NK-92 treated with Interleukin-12 subunit alpha and Interleukin-12 subunit beta, amount 100 ng/mL, for 24 hours (cell line): ENCODE results near the gene USP44.
"Not testable (repeated sequence)": the region's sequence is repeated elsewhere in the genome, so short reads cannot be mapped to it uniquely, and the experiment has no call there.

Experiments
- DNase-seq: peaks from one replicate; lab custom pipeline; 2025; lab: John Stamatoyannopoulos, UW

The USP44 gene

GRCh38 chr12:95551305-95551704 lies at the start of gene USP44:
Gene USP44, minus strand, starts transcription at chr12:95551476. Its CDS starts 17,220 bp downstream, at chr12:95534256.
- no peak for DNase-seq

DNA sequence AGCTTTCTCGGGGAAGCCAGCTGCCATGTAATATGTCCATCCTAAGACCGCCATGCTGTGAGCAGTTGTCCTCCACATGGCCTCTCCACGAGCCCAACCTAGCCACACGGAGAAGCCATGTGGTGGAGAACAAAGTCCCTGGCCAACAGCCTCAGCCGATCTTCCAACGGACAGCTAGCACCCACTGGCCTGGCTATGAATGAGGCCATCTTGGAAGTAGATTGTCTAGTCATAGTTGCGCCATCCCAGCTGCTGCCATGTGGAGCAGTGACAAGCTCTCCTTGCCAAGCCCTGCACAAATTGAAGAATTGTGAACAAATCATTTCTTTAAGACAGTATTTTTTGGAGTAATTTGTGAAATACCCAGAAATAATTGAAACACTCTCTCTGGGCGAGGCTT lies 49.3 kb upstream of the USP44 start:
- DNase-seq: no peak

- no peak for DNase-seq
Measured at GRCh38 chr12:95599880-95600279, 48.6 kb upstream of the USP44 start.

DNA sequence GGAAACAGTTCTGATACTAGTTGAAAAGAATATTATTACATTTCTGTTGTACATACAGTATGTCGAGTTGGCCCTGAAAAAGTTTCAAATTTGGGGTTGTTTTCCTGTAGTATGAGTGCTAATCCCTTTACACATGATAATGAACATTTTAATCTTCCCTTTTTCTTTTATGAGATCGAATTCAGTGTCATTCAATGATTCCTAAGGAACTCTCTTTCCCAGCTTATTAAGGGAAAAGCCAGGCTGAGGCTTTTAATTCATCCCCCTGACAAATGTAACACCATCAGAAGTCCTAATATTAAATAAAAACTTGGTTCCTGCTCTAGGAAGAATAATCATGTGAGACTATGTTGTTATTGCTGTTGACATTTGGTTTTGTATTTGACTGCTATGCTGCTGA lies 42.9 kb upstream of the USP44 start:
- DNase-seq: no peak

DNA sequence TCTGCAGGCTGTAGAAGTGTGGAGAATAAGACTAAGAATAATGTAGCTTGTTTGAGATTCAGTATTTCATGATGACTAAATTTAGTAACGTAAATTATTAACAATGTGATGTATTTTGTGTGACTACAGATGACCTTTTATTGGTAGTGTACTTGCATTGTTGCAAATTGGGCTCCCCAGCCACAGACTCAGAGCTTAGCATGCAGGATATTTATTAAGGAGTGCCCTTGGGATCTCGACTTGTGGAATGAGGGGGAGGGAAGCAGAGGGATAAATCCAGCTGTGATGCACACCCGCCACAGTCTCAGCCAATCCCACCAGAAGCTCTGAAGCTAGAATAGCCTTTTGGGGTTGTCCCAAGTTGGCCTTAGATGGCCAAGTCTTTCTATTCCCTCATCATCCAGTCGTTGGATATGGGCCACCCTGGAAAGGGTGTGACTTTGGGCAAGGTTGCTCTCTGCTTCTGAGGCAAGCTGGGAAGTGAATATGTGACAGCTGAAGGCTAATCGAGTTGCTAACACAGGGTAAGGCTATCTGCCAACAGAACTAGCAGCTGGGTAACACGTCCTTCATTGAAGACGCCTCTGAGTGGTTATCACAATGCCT lies 42.1 kb upstream of the USP44 start:
- no peak for DNase-seq

DNA sequence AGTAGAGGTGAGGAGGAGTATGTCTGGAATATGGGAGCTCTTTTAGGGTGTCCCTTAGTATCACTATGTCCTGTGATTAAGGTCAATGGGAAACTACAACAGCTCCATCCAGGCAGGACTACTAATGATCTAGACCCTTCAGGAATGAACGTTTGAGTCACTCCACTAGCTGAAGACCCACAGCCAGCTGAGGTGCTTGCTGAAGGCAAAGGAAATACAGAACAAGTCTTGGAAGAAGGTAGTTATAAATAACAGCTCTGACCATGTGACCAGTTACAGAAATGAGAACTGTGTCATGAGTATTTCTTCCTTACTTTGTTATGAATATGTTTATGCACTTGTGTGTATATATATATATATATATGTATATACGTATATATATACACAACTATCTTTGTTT lies 40.5 kb upstream of the USP44 start:
- DNase-seq: no peak

DNA sequence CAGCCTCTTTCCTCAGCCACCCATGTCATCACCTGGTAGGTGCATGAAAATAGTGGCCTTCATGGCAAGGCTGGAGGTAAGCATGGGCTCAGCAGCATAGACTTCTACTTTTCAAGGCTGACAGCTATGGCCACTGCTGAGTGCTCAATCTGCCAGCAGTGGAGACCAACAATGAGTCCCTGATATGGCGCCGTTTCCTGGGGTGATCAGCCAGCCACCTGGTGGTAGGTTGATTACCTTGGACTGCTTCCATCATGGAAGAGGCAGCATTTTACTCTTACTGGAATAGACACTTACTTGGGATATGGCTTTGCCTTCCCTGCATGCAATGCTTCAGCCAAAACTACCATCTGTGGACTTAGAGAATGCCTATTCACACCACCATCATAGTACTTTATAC lies 39.5 kb upstream of the USP44 start:
- DNase-seq: no peak

- no peak for DNase-seq
Measured at GRCh38 chr12:95583933-95584332, 32.7 kb upstream of the USP44 start.

GRCh38 chr12:95582230-95583058 lies 31.2 kb upstream of the USP44 start:
- no peak for DNase-seq

GRCh38 chr12:95577820-95578219 lies 26.5 kb upstream of the USP44 start:
- DNase-seq: no peak

GRCh38 chr12:95574799-95575452 lies 23.6 kb upstream of the USP44 start:
- no peak for DNase-seq

- DNase-seq: no peak
Measured at GRCh38 chr12:95573951-95574576, 22.8 kb upstream of the USP44 start.

DNA sequence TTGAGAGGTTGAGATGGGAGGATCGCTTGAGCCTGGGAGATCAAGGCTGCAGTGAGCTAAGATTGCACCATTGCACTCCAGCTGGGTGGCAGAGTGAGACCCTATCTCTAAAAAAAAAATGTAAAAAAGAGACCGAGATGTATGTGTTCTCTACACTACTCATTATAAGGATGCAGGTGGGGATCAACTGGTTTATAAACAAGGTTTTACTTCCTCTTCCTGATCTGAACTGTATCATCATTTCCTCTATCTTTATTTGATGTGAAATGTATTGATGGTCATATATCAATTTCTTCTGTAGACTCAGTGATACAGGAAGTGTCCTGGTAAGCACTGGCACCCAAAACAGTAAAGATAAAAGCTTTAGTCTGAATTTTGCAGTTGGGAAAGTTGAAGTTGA lies 20.1 kb upstream of the USP44 start:
- no peak for DNase-seq

GRCh38 chr12:95568045-95568444 lies 16.8 kb upstream of the USP44 start:
- not testable (repeated sequence) for DNase-seq

DNA sequence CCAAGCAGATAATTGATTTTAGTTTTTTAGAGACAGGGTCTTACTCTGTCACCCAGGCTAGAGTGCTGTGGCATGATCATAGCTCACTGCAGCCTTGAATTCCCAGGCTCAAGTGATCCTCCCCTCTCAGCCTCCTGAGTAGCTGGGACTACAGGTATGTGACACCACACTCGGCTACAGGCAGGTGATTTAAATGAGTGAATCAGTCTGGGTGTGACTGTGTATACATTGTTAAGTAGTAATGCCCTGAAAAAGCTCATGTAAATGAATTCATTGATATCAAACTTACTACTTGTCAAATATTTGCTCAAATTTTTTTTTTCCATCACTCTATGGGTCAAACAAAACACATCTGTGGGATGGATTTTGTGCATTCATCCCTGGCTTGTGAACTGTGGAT lies 6.3 kb upstream of the USP44 start:
- no peak for DNase-seq

DNA sequence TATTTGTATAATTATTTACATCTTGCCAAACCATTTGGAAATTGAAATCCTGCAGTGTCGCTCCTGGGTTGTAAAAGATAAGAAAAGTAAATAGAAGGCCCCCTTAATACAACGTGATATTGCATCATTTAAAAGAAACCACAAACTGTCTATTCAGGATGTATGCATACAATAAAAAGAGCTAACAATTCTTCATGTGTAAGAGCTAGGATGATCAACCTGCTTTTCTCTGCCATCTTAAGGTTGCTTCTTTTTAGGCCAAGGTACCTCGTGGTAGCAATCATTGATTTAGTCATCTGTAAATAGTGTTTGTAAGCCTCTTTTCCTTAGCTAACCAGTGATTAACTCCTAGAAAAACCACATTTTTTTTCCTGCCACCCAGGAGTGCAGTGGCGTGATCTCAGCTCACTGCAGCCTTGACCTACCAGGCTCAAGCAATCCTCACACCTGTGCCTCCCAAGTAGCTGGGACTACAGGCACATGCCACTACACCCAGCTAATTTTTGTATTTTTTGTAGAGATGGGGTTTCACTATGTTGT lies 3.3 kb upstream of the USP44 start:
- DNase-seq: no peak

- DNase-seq: peak; percentile 24
Measured at GRCh38 chr12:95553197-95553943, 2.1 kb upstream of the USP44 start.

GRCh38 chr12:95551913-95552516 lies 739 bp upstream of the USP44 start:
- DNase-seq: no peak

GRCh38 chr12:95549392-95550084 lies 1.7 kb downstream of the USP44 start:
- no peak for DNase-seq

DNA sequence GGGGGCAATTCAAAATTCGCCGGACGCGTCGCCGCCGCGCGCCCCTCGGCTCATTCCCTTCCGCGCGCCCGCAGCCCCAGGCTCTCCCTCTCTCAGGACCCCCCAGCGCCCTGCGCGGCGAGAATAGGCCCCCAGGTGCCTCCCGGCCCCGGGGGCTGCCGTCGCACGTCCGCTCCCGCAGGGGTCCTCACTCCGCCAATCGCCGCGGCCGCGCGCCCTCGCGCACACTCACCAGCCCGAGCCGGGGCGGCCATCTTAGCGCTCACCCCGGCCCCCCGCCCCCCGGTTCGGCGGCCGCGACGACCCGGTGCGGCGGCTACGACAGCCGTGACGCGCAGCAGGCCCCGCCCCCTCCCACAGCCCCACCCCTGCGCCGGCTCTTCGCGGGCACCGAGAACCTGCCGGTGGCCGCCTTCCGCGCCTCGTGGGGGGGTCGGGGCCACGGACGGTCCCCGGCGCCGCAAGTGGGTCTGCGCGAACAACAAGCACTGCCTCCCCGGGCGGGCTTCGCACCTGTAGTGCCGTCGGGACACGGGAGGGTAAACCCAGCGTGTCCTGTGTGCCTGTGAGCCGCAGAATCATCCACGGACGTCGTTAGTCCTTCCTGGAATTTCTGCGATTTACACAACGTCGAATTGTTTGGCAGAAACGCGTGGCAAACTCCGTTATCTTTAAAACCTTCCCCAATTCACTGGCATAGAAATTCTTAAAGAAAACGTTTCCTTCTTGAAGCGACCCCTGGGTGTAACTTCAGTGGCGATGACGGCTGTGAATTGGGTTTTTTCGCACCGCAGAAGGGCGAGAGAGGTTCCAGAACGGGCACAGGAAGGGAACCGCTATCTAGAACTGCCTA lies 2.5 kb downstream of the USP44 start:
- no peak for DNase-seq
